ENCODE results near the gene NTMT1.

NTMT1 gene

DNA sequence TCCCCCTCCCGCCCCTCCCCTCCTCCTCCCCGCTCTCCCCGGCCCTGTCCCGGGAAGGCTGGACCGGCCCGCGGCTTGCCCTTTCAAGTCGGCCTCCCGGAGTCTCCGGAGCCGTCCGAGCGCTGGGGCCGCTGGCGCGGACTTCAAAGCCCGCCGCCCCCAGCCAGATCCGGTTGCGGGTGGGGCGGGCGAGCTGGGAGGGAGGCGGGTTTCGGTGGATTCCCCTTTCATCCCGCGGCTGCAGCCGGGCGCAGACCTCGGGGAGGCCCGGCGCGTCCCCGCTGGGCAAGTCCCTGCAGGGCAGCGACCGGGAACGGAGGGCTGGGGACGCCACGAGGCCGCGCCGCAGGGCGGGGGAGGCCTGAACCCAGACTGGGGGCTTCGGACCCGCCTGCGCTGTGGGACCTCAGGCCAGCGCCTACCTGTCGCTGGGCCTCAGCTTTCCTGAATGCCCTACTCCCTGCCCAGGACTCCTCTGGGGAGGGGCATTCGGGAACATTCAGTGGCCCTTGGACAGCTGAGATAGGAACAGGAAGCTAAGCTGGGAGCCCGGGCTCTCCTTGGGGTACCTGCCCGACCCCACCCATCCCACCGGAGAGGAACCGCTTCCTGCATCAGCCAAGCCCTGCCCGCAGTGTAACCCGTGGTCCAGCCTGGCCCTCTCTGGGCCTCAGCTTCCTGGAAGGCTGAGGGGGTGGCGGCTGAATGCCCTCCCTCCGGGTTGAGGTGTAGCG, 28.4 kb upstream of the NTMT1 start:
- H3K4me3 ChIP-seq (replicated peaks; ENCODE audit: low read depth, low read length) = peak overlapping the region; percentile 36
- TF ChIP-seq, protein P1, sequence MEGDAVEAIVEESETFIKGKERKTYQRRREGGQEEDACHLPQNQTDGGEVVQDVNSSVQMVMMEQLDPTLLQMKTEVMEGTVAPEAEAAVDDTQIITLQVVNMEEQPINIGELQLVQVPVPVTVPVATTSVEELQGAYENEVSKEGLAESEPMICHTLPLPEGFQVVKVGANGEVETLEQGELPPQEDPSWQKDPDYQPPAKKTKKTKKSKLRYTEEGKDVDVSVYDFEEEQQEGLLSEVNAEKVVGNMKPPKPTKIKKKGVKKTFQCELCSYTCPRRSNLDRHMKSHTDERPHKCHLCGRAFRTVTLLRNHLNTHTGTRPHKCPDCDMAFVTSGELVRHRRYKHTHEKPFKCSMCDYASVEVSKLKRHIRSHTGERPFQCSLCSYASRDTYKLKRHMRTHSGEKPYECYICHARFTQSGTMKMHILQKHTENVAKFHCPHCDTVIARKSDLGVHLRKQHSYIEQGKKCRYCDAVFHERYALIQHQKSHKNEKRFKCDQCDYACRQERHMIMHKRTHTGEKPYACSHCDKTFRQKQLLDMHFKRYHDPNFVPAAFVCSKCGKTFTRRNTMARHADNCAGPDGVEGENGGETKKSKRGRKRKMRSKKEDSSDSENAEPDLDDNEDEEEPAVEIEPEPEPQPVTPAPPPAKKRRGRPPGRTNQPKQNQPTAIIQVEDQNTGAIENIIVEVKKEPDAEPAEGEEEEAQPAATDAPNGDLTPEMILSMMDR (IDR thresholded peaks at IDR 0.05; ENCODE audit: low read length, missing control alignments) = no peak
- peak; percentile 68 for DNase-seq (ENCODE audit: low read depth)

DNA sequence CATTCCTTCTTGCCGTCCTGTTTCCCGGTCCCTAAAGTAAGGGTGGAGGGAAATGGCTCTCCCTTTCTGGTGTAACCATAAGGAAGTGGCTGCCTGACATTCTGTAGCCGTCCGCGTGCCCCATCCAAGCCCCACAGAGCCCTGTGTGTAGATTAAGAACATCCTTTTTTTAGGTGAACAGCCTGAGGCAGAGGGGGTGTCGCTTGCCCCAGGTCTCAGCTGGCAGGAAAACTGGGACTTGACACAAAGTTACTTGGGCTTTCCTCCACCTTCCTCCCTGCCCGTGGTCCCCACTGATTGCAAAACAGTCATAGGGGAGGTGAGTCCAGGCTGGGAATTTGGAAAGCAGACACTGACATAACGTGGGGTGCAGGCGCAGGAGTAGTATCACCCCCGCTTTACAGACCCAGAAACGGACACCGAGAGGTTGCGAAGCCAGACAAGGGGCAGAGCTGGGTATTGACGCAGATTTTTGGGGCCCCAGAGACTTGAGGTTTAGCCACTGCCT, 27.8 kb upstream of the NTMT1 start:
- TF ChIP-seq, protein P1 (IDR thresholded peaks at IDR 0.05; ENCODE audit: low read length, missing control alignments) = no peak
- no peak overlapping the region for H3K4me3 ChIP-seq (replicated peaks; ENCODE audit: low read depth, low read length)
- DNase-seq (ENCODE audit: low read depth) = no peak

DNA sequence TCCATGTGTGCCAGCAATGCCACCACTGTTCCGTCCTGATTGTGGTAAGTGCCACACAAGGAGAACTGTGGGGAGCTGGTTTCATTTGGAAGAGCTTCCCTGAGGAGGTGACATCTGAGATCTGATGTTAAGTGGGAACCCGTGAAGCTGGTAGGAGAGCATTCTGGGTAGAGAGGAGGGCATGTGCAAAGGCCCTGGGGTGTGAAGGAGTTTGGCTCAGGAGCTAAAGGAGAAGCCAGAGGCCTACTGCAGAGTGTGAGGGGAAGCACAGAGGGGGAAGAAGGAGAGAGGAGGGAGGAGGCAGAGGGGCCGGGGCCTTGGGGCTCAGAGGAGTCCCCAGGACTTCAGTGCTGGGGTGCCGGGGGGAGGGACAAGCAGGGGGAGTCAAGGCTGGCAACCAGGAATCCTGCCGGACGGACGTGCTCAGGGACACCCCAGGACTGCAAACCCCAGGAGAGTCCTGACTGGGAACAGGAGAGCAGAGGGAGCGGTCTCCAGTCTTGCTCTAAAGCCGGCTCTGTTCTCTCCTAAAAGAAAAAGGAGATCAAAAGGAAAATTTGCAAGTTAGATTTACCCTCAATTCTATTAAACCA, 24.8 kb upstream of the NTMT1 start:
- no peak overlapping the region for H3K4me3 ChIP-seq (replicated peaks; ENCODE audit: low read depth, low read length)
- no peak for DNase-seq (ENCODE audit: low read depth)
- TF ChIP-seq, protein P1 (IDR thresholded peaks at IDR 0.05; ENCODE audit: low read length, missing control alignments) = no peak

DNA sequence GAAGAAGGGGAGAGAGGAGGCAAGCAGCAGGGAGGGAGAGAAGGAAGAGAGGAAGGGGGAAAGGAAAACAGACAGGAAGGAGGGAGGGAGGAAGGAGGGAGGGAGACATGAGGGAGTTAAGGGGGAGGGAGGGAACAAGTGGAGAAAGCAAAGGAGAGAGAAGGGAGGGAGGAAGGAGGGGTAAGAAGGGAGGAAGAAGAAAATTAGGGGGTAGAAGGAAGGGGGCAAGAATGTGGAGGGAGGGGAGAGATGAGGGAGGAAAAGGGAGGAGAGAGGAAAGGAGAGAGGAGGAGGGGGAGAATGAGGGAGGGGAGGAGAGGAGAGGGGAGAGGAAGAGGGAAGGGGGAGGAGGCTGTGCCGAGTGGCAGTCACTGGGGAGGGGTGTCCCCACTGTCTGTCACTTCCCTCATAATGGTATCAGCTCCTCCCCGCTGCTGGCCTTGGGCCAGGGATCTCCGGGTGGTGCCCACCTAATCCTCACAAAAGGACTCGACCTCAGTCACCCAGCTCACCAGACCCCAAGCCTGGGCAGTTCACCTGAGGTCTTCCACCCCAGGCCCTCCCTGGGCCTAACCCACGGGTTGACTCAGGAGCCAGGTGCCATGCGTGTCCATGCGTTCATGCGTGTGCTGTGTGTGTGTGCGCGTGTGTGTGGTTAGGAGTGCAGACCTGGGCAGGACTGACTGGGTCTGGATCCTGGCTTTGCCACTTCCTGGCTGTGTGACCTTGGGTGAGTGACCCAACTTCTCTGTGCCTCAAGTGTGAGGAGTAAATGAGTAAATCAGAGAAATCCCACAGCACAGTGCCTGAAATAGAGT, 23.2 kb upstream of the NTMT1 start:
- no peak for DNase-seq (ENCODE audit: low read depth)
- TF ChIP-seq, protein P1 (IDR thresholded peaks at IDR 0.05; ENCODE audit: low read length, missing control alignments) = no peak
- H3K4me3 ChIP-seq (replicated peaks; ENCODE audit: low read depth, low read length) = no peak overlapping the region

DNA sequence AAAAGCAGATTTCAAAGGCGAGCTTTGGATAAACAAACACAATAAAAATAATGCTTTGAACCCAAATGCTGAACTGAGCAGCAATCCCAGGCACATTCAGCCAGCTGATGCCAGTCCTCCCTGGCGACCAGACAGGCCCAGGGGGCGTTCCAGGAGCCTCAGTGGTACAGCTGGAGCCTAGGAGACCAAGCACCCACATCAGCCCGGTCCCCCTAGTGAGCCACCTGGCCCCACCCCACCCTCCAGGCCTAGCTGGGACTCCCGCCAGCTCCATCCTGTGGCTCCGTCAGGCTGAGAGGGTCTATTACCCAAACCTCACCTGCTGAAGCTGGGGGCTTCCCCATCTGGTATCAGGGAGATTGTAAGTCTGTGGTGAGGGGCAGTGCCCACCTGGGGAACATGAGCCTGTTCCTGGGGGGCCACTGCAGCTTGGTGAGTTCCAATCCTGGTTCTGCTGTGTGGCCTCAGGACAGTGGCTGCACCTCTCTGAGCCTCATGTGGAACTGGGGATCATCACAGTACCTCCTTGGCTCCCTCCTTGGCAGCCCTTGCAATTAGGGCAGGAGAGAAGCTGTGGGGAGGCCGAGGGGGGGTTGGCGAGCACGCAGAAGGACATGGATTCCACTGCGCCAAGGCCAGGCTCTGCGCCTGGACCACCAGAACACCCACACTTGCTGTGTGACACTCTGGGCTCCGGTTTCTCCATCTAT, 21.8 kb upstream of the NTMT1 start:
- DNase-seq (ENCODE audit: low read depth) = no peak
- H3K4me3 ChIP-seq (replicated peaks; ENCODE audit: low read depth, low read length) = no peak overlapping the region
- TF ChIP-seq, protein P1 (IDR thresholded peaks at IDR 0.05; ENCODE audit: low read length, missing control alignments) = no peak

DNA sequence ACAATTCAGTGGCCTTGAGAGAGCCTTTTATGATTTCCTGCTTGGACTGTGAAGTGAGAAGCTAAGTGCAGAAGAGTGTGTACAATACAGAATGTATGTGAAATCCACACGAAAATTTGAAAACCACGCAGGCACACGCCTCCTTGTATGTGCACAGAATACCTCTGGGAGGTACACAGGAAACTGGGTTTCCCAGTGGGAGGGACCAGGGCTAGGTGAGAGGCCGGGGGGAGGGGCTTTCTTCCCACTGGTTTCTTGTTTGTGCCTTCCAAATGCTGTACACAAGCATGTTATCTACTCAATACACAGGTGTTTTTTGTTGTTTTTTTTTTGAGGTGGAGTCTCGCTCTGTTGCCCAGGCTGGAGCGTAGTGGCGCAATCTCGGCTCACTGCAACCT, 21.2 kb upstream of the NTMT1 start:
- TF ChIP-seq, protein P1 (IDR thresholded peaks at IDR 0.05; ENCODE audit: low read length, missing control alignments) = no peak
- DNase-seq (ENCODE audit: low read depth) = no peak
- no peak overlapping the region for H3K4me3 ChIP-seq (replicated peaks; ENCODE audit: low read depth, low read length)
